ENCODE data around the gene ZNF311.

GRCh38 chr6:28988536-28989311 is 16.4 kb downstream of the ZNF311 start:
- peak in 5 of 12 donors; percentile 28 to 43 (median 33) for TF ChIP-seq CTCF (IDR thresholded peaks at IDR 0.05)
- no peak for TF ChIP-seq POLR2A (IDR thresholded peaks at IDR 0.05)
